Purkinje cell (primary cell): ENCODE measurements around the gene KCNG4. TPM values are rescaled to one million over a fixed set of nuclear protein-coding genes. Genes with fewer than 3 reads are reported as not detected.

Source experiments
- polyA plus RNA-seq: library from polyadenylated mRNA; unstranded; fragments of >200 nt; fragmentation: Nextera tagmentation; gene quantifications from 2 replicates; pipeline ENCODE4 v1.2.1, GENCODE V29; 2014

Gene KCNG4, protein sequence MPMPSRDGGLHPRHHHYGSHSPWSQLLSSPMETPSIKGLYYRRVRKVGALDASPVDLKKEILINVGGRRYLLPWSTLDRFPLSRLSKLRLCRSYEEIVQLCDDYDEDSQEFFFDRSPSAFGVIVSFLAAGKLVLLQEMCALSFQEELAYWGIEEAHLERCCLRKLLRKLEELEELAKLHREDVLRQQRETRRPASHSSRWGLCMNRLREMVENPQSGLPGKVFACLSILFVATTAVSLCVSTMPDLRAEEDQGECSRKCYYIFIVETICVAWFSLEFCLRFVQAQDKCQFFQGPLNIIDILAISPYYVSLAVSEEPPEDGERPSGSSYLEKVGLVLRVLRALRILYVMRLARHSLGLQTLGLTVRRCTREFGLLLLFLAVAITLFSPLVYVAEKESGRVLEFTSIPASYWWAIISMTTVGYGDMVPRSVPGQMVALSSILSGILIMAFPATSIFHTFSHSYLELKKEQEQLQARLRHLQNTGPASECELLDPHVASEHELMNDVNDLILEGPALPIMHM
- not detected in 2 replicates for polyA plus RNA-seq

DNA sequence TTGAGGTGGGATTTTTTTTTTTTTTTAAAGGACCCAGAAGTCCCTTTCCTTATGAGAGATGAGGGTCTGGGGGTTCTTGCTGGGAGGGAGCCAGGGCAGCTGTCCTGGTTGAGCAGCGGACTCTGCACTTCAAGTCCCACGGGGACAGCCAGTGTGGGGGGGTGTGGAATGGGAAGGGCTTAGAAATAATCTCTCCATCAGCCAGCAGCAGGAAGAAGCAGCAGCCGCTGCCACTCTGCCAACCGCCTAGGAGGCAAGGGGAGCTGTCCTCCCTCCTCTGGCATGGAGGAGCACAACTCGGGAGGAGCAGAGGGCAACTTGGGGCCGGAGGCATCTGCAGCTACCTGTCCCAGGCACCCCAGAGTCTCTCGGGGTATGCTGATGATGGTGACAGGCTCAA, at the start of gene KCNG4:
KCNG4 (minus strand) TSS at position 104 of the 400 bp plus-strand sequence. CDS start 2,527 bp downstream, outside the sequence.

DNA sequence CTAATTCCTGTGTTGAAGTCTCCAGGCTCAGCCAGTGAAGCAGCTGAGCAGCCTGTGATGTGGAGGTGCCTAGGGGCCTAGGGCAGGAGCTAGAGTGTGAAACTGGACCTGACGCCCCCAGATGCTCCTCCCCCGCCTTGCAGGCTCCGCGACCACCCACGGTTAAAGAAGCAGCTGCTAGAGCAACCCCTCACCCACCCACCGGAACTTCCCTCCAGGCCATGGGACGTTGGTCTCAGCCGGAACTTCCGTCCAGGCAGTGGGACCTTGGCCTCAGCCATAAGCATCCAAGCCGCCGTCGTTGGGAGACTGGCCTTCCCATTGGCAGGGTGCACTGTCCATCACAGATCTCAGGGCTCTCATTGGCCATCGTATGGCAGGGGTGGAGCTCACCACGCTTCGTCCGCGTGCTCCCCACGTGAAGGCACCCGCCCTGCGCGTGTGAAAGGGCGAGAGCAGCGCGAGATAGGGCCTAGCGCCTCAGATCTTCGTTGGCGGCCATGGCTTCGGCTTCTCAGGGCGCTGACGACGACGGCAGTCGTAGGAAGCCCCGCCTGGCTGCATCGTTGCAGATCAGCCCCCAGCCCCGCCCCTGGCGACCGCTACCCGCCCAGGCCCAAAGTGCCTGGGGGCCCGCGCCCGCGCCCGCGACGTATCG, 49.0 kb downstream of the KCNG4 start, which contains the start of gene ADAD2:
ADAD2 (plus strand) TSS at position 427 of the 658 bp plus-strand sequence; CDS start at position 501, 74 bp downstream.

DNA sequence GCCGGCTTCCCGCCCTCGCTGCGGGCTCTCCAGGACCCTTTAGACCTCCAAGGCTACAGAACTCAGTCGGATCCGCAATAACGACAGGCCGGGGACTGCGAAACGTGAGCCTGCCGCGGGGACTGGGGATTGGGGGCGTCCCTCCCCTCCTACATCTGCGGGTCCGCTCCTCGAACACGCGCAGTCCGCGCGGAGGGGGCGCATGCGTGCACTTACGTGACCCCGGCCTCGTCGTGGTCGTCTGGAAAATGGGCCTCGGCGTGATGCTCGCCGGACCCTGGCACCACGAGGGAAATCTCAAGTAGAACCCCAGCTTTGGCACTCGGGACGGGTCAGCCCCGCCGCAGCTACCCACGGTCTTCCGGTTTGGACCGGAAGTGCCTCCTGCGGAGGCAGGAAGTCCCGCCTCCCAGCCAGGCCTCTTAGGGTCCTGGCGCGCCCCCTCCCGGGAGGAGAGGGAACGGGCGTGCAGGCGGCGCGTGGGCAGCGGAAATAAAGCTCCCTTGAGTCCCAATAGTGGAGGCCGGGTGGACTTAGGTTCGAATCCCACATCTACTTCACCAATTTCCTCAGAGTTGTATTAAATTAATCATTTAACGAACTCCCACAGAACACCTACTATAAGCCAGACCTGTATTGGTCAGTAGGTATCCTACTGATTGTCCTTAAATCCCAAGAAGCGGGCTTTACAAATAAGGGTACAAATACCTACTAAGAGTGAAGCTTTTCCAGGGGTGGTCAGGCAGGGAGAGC, 53.0 kb downstream of the KCNG4 start, which contains the start of gene TAF1C:
TAF1C (minus strand) TSS at position 373 of the 753 bp plus-strand sequence. CDS start 2,069 bp downstream, outside the sequence.

Other genes starting within 250 kb of the KCNG4 start
- not detected in 2 replicates for gene SLC38A8, start 197.2 kb downstream of the KCNG4 start, polyA plus RNA-seq
- 8.9 and 14.3 TPM in 2 replicates for gene MBTPS1, start 123.1 kb downstream of the KCNG4 start, polyA plus RNA-seq
- 15.0 and 28.5 TPM in 2 replicates for gene HSDL1, start 94.8 kb downstream of the KCNG4 start, polyA plus RNA-seq
- 0.07 and 2.7 TPM in 2 replicates for gene DNAAF1, start 94.7 kb downstream of the KCNG4 start, polyA plus RNA-seq
- gene TAF1C, start 53.0 kb downstream of the KCNG4 start, polyA plus RNA-seq: 2.7 and 2.8 TPM in 2 replicates
- gene ADAD2, start 48.9 kb downstream of the KCNG4 start, polyA plus RNA-seq: not detected in 2 replicates
- 16.0 and 22.6 TPM in 2 replicates for gene WFDC1, start 54.9 kb upstream of the KCNG4 start, polyA plus RNA-seq
- gene ATP2C2, start 128.5 kb upstream of the KCNG4 start, polyA plus RNA-seq: 2.6 TPM in 1 of 2 replicates, not detected in the other